H1 (cell line): ENCODE measurements around the gene KCNA5. TPM values are rescaled to one million over a fixed set of nuclear protein-coding genes. Genes with fewer than 3 reads are reported as not detected.

Experiments
- CTCF ChIA-PET: fragments of 300-600 bp; sonication (Branson Sonifier 250); formaldehyde crosslinking; loops from one replicate; lab custom pipeline; 2021; ENCODE audit not compliant: partially characterized antibody; lab: Charles Lee
- POLR2A ChIA-PET: fragments of 300-600 bp; sonication (Branson Sonifier 250); formaldehyde crosslinking; loops from one replicate; lab custom pipeline; 2021; ENCODE audit warnings: inconsistent platforms; ENCODE audit not compliant: partially characterized antibody; lab: Charles Lee
- DNase-seq, 2 experiments: peaks; one replicate each; pipeline versions ENCODE4 v3.0.0 to v3.0.0-alpha.2; 2010 to 2022; ENCODE audit warnings: low spot score in 2 of 2, low read depth in 1 of 2, mixed read lengths in 1 of 2
- FAIRE-seq: peaks from 2 replicates; lab custom pipeline; 2011; peaks lifted over from hg19 to GRCh38; lab: Jason Lieb, UNC
- H2AFZ ChIP-seq: 2 replicates; pipeline ENCODE4 v1.8.1; 2012; ENCODE audit warnings: low read length, inconsistent platforms
- H2AK5ac ChIP-seq: 2 replicates; pipeline ENCODE4 v1.6.1; 2013; ENCODE audit warnings: low read depth, low read length
- H2BK120ac ChIP-seq: replicated peaks from 2 replicates; pipeline ENCODE3; 2013; ENCODE audit warnings: low read depth, low read length, inconsistent platforms
- H2BK12ac ChIP-seq: 2 replicates; pipeline ENCODE4 v1.6.1; 2013; ENCODE audit warnings: low read depth, low read length
- H2BK15ac ChIP-seq: 2 replicates; pipeline ENCODE4 v1.6.1; 2013; ENCODE audit warnings: low read length
- H2BK20ac ChIP-seq: 2 replicates; pipeline ENCODE4 v1.6.1; 2013; ENCODE audit warnings: low read length
- H2BK5ac ChIP-seq: 2 replicates; pipeline ENCODE4 v1.6.1; 2013; ENCODE audit warnings: low read depth, low read length
- H3K14ac ChIP-seq: 2 replicates; pipeline ENCODE4 v1.6.1; 2013; ENCODE audit warnings: inconsistent platforms; ENCODE audit not compliant: insufficient read length
- H3K18ac ChIP-seq: 2 replicates; pipeline ENCODE4 v1.6.1; 2013; ENCODE audit warnings: low read length; ENCODE audit errors: extremely low read depth
- H3K23ac ChIP-seq: 2 replicates; pipeline ENCODE4 v1.6.1; 2013; ENCODE audit warnings: inconsistent platforms; ENCODE audit not compliant: insufficient read length
- H3K23me2 ChIP-seq: 2 replicates; pipeline ENCODE4 v1.6.1; 2013; ENCODE audit warnings: low read depth, low read length
- H3K27ac ChIP-seq: 2 replicates; pipeline ENCODE4 v1.6.1; 2011; ENCODE audit warnings: low read depth, low read length, inconsistent platforms
- H3K27me3 ChIP-seq, 4 experiments: replicated peaks in 1 of 4; 1 replicate in 1 of 4; 2 replicates in 3 of 4; pipeline versions ENCODE4 v1.6.1 to v1.8.1; 2011 to 2013; ENCODE audit warnings: low read length in 3 of 4, mild to moderate bottlenecking in 3 of 4, inconsistent platforms in 2 of 4, mixed read lengths in 2 of 4, moderate library complexity in 1 of 4; ENCODE audit not compliant: control insufficient read depth in 3 of 4, insufficient read depth in 3 of 4; ENCODE audit errors: extremely low read depth in 1 of 4
- H3K36me3 ChIP-seq, 4 experiments: 2 replicates each; pipeline versions ENCODE4 v1.6.1 to v1.8.1; 2011 to 2013; ENCODE audit warnings: mild to moderate bottlenecking in 4 of 4, low read length in 3 of 4, moderate library complexity in 2 of 4, control low read depth in 1 of 4, inconsistent platforms in 1 of 4; ENCODE audit not compliant: insufficient read depth in 4 of 4, control insufficient read depth in 2 of 4
- H3K4ac ChIP-seq: replicated peaks from 2 replicates; pipeline ENCODE3; 2013; ENCODE audit warnings: low read length, low read depth, mixed read lengths, inconsistent platforms; ENCODE audit not compliant: insufficient read length
- H3K4me1 ChIP-seq, 4 experiments: replicated peaks in 1 of 4; 1 replicate in 1 of 4; 2 replicates in 3 of 4; pipeline versions ENCODE4 v1.6.1 to v1.8.1; 2011 to 2013; ENCODE audit warnings: low read length in 3 of 4, inconsistent platforms in 2 of 4, mixed read lengths in 1 of 4; ENCODE audit not compliant: insufficient read depth in 4 of 4, control insufficient read depth in 3 of 4
- H3K4me2 ChIP-seq, 2 experiments: 2 replicates each; pipeline versions ENCODE4 v1.6.1 to v1.8.1; 2011 to 2013; ENCODE audit warnings: low read depth in 2 of 2, low read length in 2 of 2, control low read depth in 1 of 2, inconsistent platforms in 1 of 2, mild to moderate bottlenecking in 1 of 2; ENCODE audit not compliant: insufficient read depth in 1 of 2
- H3K4me3 ChIP-seq, 4 experiments: fragments of 200-600, 300-600 bp in 1 of 4; sonication (generic), shearing (Covaris generic), sonication (Bioruptor Twin) in 1 of 4; 2 replicates each; pipeline versions ENCODE4 v1.5.1 to v1.8.1; 2011 to 2016; ENCODE audit warnings: low read length in 4 of 4, low read depth in 3 of 4, control low read depth in 2 of 4, inconsistent platforms in 2 of 4, mild to moderate bottlenecking in 2 of 4, mixed read lengths in 1 of 4, moderate library complexity in 1 of 4; ENCODE audit not compliant: insufficient read depth in 2 of 4; ENCODE audit errors: extremely low read depth in 1 of 4
- H3K56ac ChIP-seq: replicated peaks from 2 replicates; pipeline ENCODE3; 2013; ENCODE audit warnings: low read depth, mild to moderate bottlenecking, mixed read lengths, low read length, inconsistent platforms; ENCODE audit not compliant: insufficient read length
- H3K79me1 ChIP-seq: 2 replicates; pipeline ENCODE4 v1.6.1; 2013; ENCODE audit warnings: low read depth, low read length, control low read depth
- H3K79me2 ChIP-seq, 2 experiments: 2 replicates each; pipeline versions ENCODE4 v1.6.1 to v1.8.1; 2012 to 2013; ENCODE audit warnings: low read length in 2 of 2, mild to moderate bottlenecking in 2 of 2, inconsistent platforms in 1 of 2; ENCODE audit not compliant: insufficient read depth in 2 of 2, control insufficient read depth in 1 of 2
- H3K9ac ChIP-seq, 4 experiments: replicated peaks in 1 of 4; 1 replicate in 1 of 4; 2 replicates in 3 of 4; pipeline versions ENCODE4 v1.6.1 to v1.8.1; 2011 to 2013; ENCODE audit warnings: low read depth in 3 of 4, low read length in 3 of 4, control low read depth in 2 of 4, mild to moderate bottlenecking in 2 of 4, moderate library complexity in 2 of 4, inconsistent platforms in 1 of 4; ENCODE audit errors: extremely low read depth in 1 of 4
- H3K9me3 ChIP-seq, 2 experiments: 2 replicates each; pipeline versions ENCODE4 v1.6.1 to v1.8.1; 2012 to 2013; ENCODE audit warnings: mild to moderate bottlenecking in 2 of 2, moderate library complexity in 2 of 2, control low read depth in 1 of 2, inconsistent platforms in 1 of 2, low read depth in 1 of 2, low read length in 1 of 2, mixed read lengths in 1 of 2; ENCODE audit not compliant: insufficient read depth in 2 of 2
- H4K20me1 ChIP-seq, 2 experiments: replicated peaks in 1 of 2; 2 replicates each; pipeline versions ENCODE3 to v1.8.1; 2011 to 2013; ENCODE audit warnings: inconsistent platforms in 2 of 2, low read length in 2 of 2, mild to moderate bottlenecking in 1 of 2; ENCODE audit not compliant: insufficient read depth in 2 of 2, control insufficient read depth in 1 of 2
- H4K5ac ChIP-seq: 2 replicates; pipeline ENCODE4 v1.6.1; 2013; ENCODE audit warnings: low read length, low read depth, mixed read lengths, inconsistent platforms; ENCODE audit not compliant: insufficient read length
- H4K8ac ChIP-seq: 2 replicates; pipeline ENCODE4 v1.8.0; 2013; ENCODE audit warnings: mild to moderate bottlenecking, moderate library complexity, low read length, inconsistent platforms; ENCODE audit not compliant: insufficient read depth; ENCODE audit errors: extremely low read depth
- H4K91ac ChIP-seq: replicated peaks from 2 replicates; pipeline ENCODE3; 2013; ENCODE audit warnings: low read length, mixed read lengths, inconsistent platforms; ENCODE audit not compliant: insufficient read length
- CBX8 ChIP-seq: fragments of 300-800, 300-1000 bp; sonication (generic); IDR thresholded peaks from 2 replicates; pipeline ENCODE4 v1.7.1; 2016; ENCODE audit warnings: low read depth, low read length, borderline replicate concordance
- EGR1 ChIP-seq: IDR thresholded peaks from 2 replicates; pipeline ENCODE4 v1.6.1; 2011; ENCODE audit warnings: low read depth, low read length, borderline replicate concordance
- GABPA ChIP-seq: IDR thresholded peaks from 2 replicates; pipeline ENCODE4 v1.6.1; 2011; ENCODE audit warnings: mild to moderate bottlenecking, low read length, moderate library complexity, borderline replicate concordance; ENCODE audit not compliant: insufficient read depth
- NRF1 ChIP-seq: IDR thresholded peaks from 2 replicates; pipeline ENCODE4 v1.6.1; 2011; ENCODE audit warnings: mild to moderate bottlenecking, low read depth, low read length, improper control_type of control experiment
- PHF8 ChIP-seq: fragments of 200-600 bp; sonication (generic); conservative IDR thresholded peaks from 2 replicates; pipeline ENCODE4 v1.7.1; 2012; ENCODE audit warnings: low read depth, mild to moderate bottlenecking, inconsistent platforms, low read length, moderate library complexity
- RFX5 ChIP-seq: IDR thresholded peaks from 2 replicates; pipeline ENCODE4 v1.6.1; 2011; ENCODE audit warnings: low read depth, low read length, improper control_type of control experiment, borderline replicate concordance
- RXRA ChIP-seq: IDR thresholded peaks from 2 replicates; pipeline ENCODE4 v1.6.1; 2011; ENCODE audit warnings: low read depth, mild to moderate bottlenecking, low read length, moderate library complexity; ENCODE audit not compliant: insufficient read depth
- SIRT6 ChIP-seq: IDR thresholded peaks from one replicate; pipeline ENCODE4 v1.7.1; 2012; ENCODE audit warnings: low read length, inconsistent platforms
- SP1 ChIP-seq: IDR thresholded peaks from 2 replicates; pipeline ENCODE4 v1.6.1; 2011; ENCODE audit warnings: low read depth, low read length
- TAF7 ChIP-seq: optimal IDR thresholded peaks from 2 replicates; pipeline ENCODE3; 2011; ENCODE audit warnings: low read depth, mild to moderate bottlenecking, inconsistent platforms, low read length, moderate library complexity, borderline replicate concordance
- WGBS, 2 experiments: shearing (Covaris generic) in 1 of 2; methylation state at CpG; one replicate each; pipeline versions ENCODE4 v1.1.6 to v1.1.7; 2013 to 2015; ENCODE audit warnings: low lambda C conversion rate in 2 of 2, mixed read lengths in 2 of 2, inconsistent platforms in 1 of 2, low coverage in 1 of 2, missing lambda C conversion rate in 1 of 2; ENCODE audit not compliant: insufficient replicate concordance in 2 of 2, insufficient coverage in 1 of 2, insufficient read length in 1 of 2; ENCODE audit errors: extremely low coverage in 1 of 2, missing lambda C conversion rate in 1 of 2; 5-methylcytosine and 5-hydroxymethylcytosine counted together
- polyA plus RNA-seq, 7 experiments: library from polyadenylated mRNA; depleted of rRNA in 3 of 7; stranded (reverse) in 5 of 7; unstranded in 2 of 7; fragments of >200 nt in 5 of 7; fragments of 200-250 nt in 2 of 7; gene quantifications; 1 replicate in 5 of 7; 2 replicates in 1 of 7; 4 replicates in 1 of 7; pipeline versions ENCODE4 v1.2.1 to v1.2.3, GENCODE V29; 2011 to 2013; ENCODE audit warnings: missing spikeins in 2 of 7, mixed read lengths in 2 of 7
- total RNA-seq: library from RNA; stranded (reverse); fragmentation: NEBNext Ultra II Directional; extraction: Animal tissue kit (Norgen Biotek cat#: 25700); gene quantifications from 2 replicates; pipeline ENCODE4 v1.2.1, GENCODE V29; 2021
- TF ChIP-seq, protein P1 (sequence below): IDR thresholded peaks from 2 replicates; pipeline ENCODE4 v1.6.1; 2012; ENCODE audit warnings: inconsistent platforms

Gene KCNA5
- total and polyA plus RNA-seq, 2 of the 8 experiments (the other 6 are each of a cell fraction or from before 2014, with no cell fraction given) = 0.20 to 0.29 TPM

DNA sequence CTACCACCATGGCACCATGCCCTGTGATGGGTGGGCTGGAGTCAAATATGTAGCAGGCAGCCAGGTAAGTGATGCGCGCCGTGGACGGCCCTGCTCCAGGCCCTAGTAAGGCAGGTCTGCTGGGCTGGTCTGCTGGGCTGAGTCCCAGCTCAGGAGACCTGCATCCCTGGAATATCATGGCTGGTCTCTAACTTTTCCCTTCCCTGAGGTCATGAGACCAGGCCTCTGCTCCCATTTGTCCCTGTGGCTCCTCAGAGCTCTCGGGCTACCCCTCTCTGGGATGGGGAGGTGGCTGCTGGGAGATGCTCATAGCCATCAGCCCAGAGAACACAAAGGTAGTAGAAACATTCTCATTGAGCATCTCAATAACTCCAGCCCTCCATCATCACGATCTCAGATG is 19.8 kb upstream of the KCNA5 start:
- H3K56ac ChIP-seq = no peak overlapping the region
- H3K27ac ChIP-seq = no peak overlapping the region
- TF ChIP-seq RXRA (no peak), RFX5 (no peak), NRF1 (no peak), CBX8 (no peak), GABPA (no peak), SP1 (no peak), PHF8 (no peak), EGR1 (no peak), TAF7 (no peak), SIRT6 (no peak)
- TF ChIP-seq, protein P1, sequence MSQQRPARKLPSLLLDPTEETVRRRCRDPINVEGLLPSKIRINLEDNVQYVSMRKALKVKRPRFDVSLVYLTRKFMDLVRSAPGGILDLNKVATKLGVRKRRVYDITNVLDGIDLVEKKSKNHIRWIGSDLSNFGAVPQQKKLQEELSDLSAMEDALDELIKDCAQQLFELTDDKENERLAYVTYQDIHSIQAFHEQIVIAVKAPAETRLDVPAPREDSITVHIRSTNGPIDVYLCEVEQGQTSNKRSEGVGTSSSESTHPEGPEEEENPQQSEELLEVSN = no peak
- TF ChIP-seq, all 59 proteins: peak for 0
- Histone ChIP-seq H2BK12ac (no peak overlapping the region), H2BK20ac (no peak overlapping the region), H3K36me3 (no peaks in the 10 kb centered on the region), H2BK5ac (no peak overlapping the region), H3K9me3 (no peaks in the 10 kb centered on the region), H3K4me3 (no peak overlapping the region), H3K79me2 (no peaks in the 10 kb centered on the region), H2BK15ac (no peak overlapping the region; the same call in 1 of the 2 replicates), H3K23me2 (no peaks in the 10 kb centered on the region), H2AFZ (no peak overlapping the region), H3K79me1 (no peaks in the 10 kb centered on the region), H3K27me3 (peaks cover 0 to 1% (median 0%) of the 10 kb centered on the region in 4 experiments; a peak in 2 of 7 replicates), H3K18ac (no peak overlapping the region), H3K4ac (no peak overlapping the region), H2BK120ac (no peak overlapping the region), H3K4me1 (peaks cover 0 to 4% (median 0%) of the 10 kb centered on the region in 4 experiments; a peak in 2 of 7 replicates), H4K8ac (no peak overlapping the region; the same call in 1 of the 2 replicates), H4K5ac (no peak overlapping the region), H3K9ac (no peak overlapping the region), H3K23ac (no peak overlapping the region), H4K20me1 (no peaks in the 10 kb centered on the region), H4K91ac (no peak overlapping the region), H3K14ac (no peak overlapping the region), H2AK5ac (no peak overlapping the region), H3K4me2 (no peak overlapping the region)
- FAIRE-seq = no peak
- 89% methylated on average over 6 of the region's 6 CpGs; no CpG with 5 or more reads in 1 of the 2 experiments for WGBS, 2 experiments
- DNase-seq = no peak
- ChIA-PET POLR2A (no interaction called here), CTCF (interaction anchor here (0.9 to 11.1 kb wide), 12 partner anchors 10 to 168 kb away, joined by 3 to 167 read pairs (median 5); partner anchors contain the start of gene KCNA5)
